H9 (cell line): ENCODE results near the gene PAK1. TPM values are rescaled to one million over a fixed set of nuclear protein-coding genes. Genes with fewer than 3 reads are reported as not detected.

Source experiments
- DNase-seq: peaks from one replicate; pipeline ENCODE4 v3.0.0-alpha.2; 2017
- H2AFZ ChIP-seq: one replicate; pipeline ENCODE4 v1.6.1; 2013; ENCODE audit warnings: mild to moderate bottlenecking, low read length, control low read depth, moderate library complexity
- H2AK5ac ChIP-seq: 2 replicates; pipeline ENCODE4 v1.6.1; 2013; ENCODE audit warnings: low read length, control low read depth, mixed read lengths; ENCODE audit not compliant: insufficient read length
- H2BK120ac ChIP-seq: one replicate; pipeline ENCODE4 v1.6.1; 2013; ENCODE audit warnings: low read depth, mild to moderate bottlenecking, low read length, control low read depth, inconsistent platforms; ENCODE audit not compliant: poor library complexity, severe bottlenecking
- H2BK12ac ChIP-seq: 2 replicates; pipeline ENCODE4 v1.6.1; 2013; ENCODE audit warnings: low read length, control low read depth, mixed read lengths, low read depth; ENCODE audit not compliant: insufficient read length
- H2BK15ac ChIP-seq: 2 replicates; pipeline ENCODE4 v1.6.1; 2013; ENCODE audit warnings: low read depth, low read length, control low read depth
- H2BK20ac ChIP-seq: one replicate; pipeline ENCODE4 v1.6.1; 2013; ENCODE audit warnings: low read depth, mild to moderate bottlenecking, low read length, control low read depth, inconsistent platforms; ENCODE audit not compliant: poor library complexity, severe bottlenecking
- H2BK5ac ChIP-seq: 2 replicates; pipeline ENCODE4 v1.6.1; 2013; ENCODE audit warnings: low read length, control low read depth, mixed read lengths; ENCODE audit not compliant: insufficient read length
- H3K14ac ChIP-seq: 2 replicates; pipeline ENCODE4 v1.6.1; 2013; ENCODE audit warnings: low read length, control low read depth; ENCODE audit not compliant: insufficient read depth
- H3K18ac ChIP-seq: 2 replicates; pipeline ENCODE4 v1.6.1; 2013; ENCODE audit warnings: low read depth, mild to moderate bottlenecking, mixed read lengths, low read length, control low read depth; ENCODE audit not compliant: insufficient read length
- H3K23ac ChIP-seq: 2 replicates; pipeline ENCODE4 v1.6.1; 2013; ENCODE audit warnings: low read length, control low read depth, mixed read lengths, low read depth; ENCODE audit not compliant: insufficient read length
- H3K23me2 ChIP-seq: 2 replicates; pipeline ENCODE4 v1.6.1; 2013; ENCODE audit warnings: low read depth, mild to moderate bottlenecking, mixed read lengths, low read length, control low read depth; ENCODE audit not compliant: insufficient read length, poor library complexity, severe bottlenecking
- H3K27ac ChIP-seq: 2 replicates; pipeline ENCODE4 v1.5.1; 2013; ENCODE audit warnings: low read length, control low read depth, mixed read lengths, low read depth; ENCODE audit not compliant: insufficient read length
- H3K27me3 ChIP-seq: 2 replicates; pipeline ENCODE4 v1.6.1; 2013; ENCODE audit warnings: low read length, control low read depth, inconsistent platforms; ENCODE audit not compliant: insufficient read depth
- H3K4ac ChIP-seq: 2 replicates; pipeline ENCODE4 v1.6.1; 2013; ENCODE audit warnings: low read depth, mild to moderate bottlenecking, control low read depth, inconsistent platforms, low read length, moderate library complexity
- H3K4me1 ChIP-seq: 2 replicates; pipeline ENCODE4 v1.6.1; 2013; ENCODE audit warnings: low read length, control low read depth, inconsistent platforms; ENCODE audit not compliant: insufficient read depth
- H3K4me2 ChIP-seq: 2 replicates; pipeline ENCODE4 v1.6.1; 2013; ENCODE audit warnings: low read length, control low read depth, mixed read lengths; ENCODE audit not compliant: insufficient read length, insufficient read depth
- H3K56ac ChIP-seq: 2 replicates; pipeline ENCODE4 v1.6.1; 2013; ENCODE audit warnings: low read depth, mild to moderate bottlenecking, mixed read lengths, low read length, control low read depth; ENCODE audit not compliant: insufficient read length
- H3K79me1 ChIP-seq: 2 replicates; pipeline ENCODE4 v1.6.1; 2013; ENCODE audit warnings: low read depth, mild to moderate bottlenecking, moderate library complexity, low read length, control low read depth, inconsistent platforms; ENCODE audit not compliant: insufficient read depth, poor library complexity, severe bottlenecking
- H3K79me2 ChIP-seq: 2 replicates; pipeline ENCODE4 v1.6.1; 2013; ENCODE audit warnings: low read length, control low read depth, inconsistent platforms; ENCODE audit not compliant: insufficient read depth
- H3K9ac ChIP-seq: 2 replicates; pipeline ENCODE4 v1.6.1; 2013; ENCODE audit warnings: low read length, control low read depth, mixed read lengths; ENCODE audit not compliant: insufficient read length; ENCODE audit errors: extremely low read depth
- H3K9me3 ChIP-seq: one replicate; pipeline ENCODE4 v1.6.1; 2013; ENCODE audit warnings: low read depth, low read length, inconsistent platforms; ENCODE audit not compliant: control insufficient read depth
- H3T11ph ChIP-seq: one replicate; pipeline ENCODE4 v1.6.1; 2013; ENCODE audit warnings: mild to moderate bottlenecking, low read length, control low read depth, inconsistent platforms
- H4K20me1 ChIP-seq: one replicate; pipeline ENCODE4 v1.6.1; 2013; ENCODE audit not compliant: control insufficient read depth, insufficient read length, insufficient read depth
- H4K5ac ChIP-seq: 2 replicates; pipeline ENCODE4 v1.6.1; 2013; ENCODE audit warnings: low read depth, mild to moderate bottlenecking, mixed read lengths, low read length, control low read depth; ENCODE audit not compliant: insufficient read length
- H4K8ac ChIP-seq: replicated peaks from 2 replicates; pipeline ENCODE4 v1.6.1; 2013; ENCODE audit warnings: low read length, control low read depth, mixed read lengths, low read depth; ENCODE audit not compliant: insufficient read length
- H4K91ac ChIP-seq: 2 replicates; pipeline ENCODE4 v1.6.1; 2013; ENCODE audit warnings: low read depth, mild to moderate bottlenecking, moderate library complexity, mixed read lengths, low read length, control low read depth; ENCODE audit not compliant: insufficient read length
- H3K27ac Mint-ChIP-seq, 3 experiments: 2 replicates in 2 of 3; 3 replicates in 1 of 3; pipeline ENCODE4 v1.8.0; 2020 to 2021; ENCODE audit warnings: mixed read lengths in 3 of 3, mild to moderate bottlenecking in 1 of 3, moderate library complexity in 1 of 3
- H3K27me3 Mint-ChIP-seq: 2 replicates; pipeline ENCODE4 v1.8.0; 2021; ENCODE audit warnings: low read depth, mild to moderate bottlenecking, moderate library complexity, mixed read lengths
- H3K36me3 Mint-ChIP-seq, 3 experiments: 2 replicates in 2 of 3; 3 replicates in 1 of 3; pipeline ENCODE4 v1.8.0; 2020 to 2021; ENCODE audit warnings: low read depth in 3 of 3, mixed read lengths in 3 of 3; ENCODE audit not compliant: insufficient read depth in 1 of 3
- H3K4me1 Mint-ChIP-seq, 2 experiments: 2 replicates each; pipeline ENCODE4 v1.8.0; 2020; ENCODE audit warnings: mixed read lengths in 2 of 2
- H3K4me3 Mint-ChIP-seq, 2 experiments: 2 replicates in 1 of 2; 3 replicates in 1 of 2; pipeline ENCODE4 v1.8.0; 2020 to 2021; ENCODE audit warnings: mild to moderate bottlenecking in 2 of 2, mixed read lengths in 2 of 2, moderate library complexity in 1 of 2
- H3K9me3 Mint-ChIP-seq, 2 experiments: 2 replicates in 1 of 2; 3 replicates in 1 of 2; pipeline ENCODE4 v1.8.0; 2020; ENCODE audit warnings: mild to moderate bottlenecking in 2 of 2, mixed read lengths in 2 of 2, moderate library complexity in 1 of 2
- CTCF ChIP-seq: fragments of 200-600 bp; sonication (generic); conservative IDR thresholded peaks from 3 replicates; pipeline ENCODE4 v1.8.0; 2021; ENCODE audit warnings: antibody characterized with exemption, mild to moderate bottlenecking
- WGBS: extraction: QIAGEN DNeasy Blood & Tissue Kit; methylation state at CpG from one replicate; pipeline ENCODE4 v1.1.7; 2013; ENCODE audit warnings: missing lambda C conversion rate, low lambda C conversion rate, mixed read lengths; ENCODE audit not compliant: insufficient read length; ENCODE audit errors: extremely low coverage; 5-methylcytosine and 5-hydroxymethylcytosine counted together
- total RNA-seq: library from RNA; stranded (reverse); gene quantifications from 2 replicates; pipeline ENCODE4 v1.2.1, GENCODE V29; 2021

Gene PAK1
- total RNA-seq, 1 experiment from 2014 or later: 122 TPM

- no peaks in the 10 kb centered on the region for H3K27me3 ChIP-seq
- no peak overlapping the region for H3K4me2 ChIP-seq
- no peak overlapping the region for H2AFZ ChIP-seq
- no peak for TF ChIP-seq CTCF
- H3K14ac ChIP-seq: no peak overlapping the region
- no peak overlapping the region for H3K23ac ChIP-seq
- no peak overlapping the region for H3K4ac ChIP-seq
- no peak overlapping the region for H2BK5ac ChIP-seq
- no peak overlapping the region for H2BK120ac ChIP-seq
- Mint-ChIP-seq H3K4me3 (no peak overlapping the region), H3K36me3 (no peaks in the 10 kb centered on the region; a peak in 1 of 7 replicates), H3K27ac (no peak overlapping the region), H3K9me3 (no peaks in the 10 kb centered on the region), H3K27me3 (no peaks in the 10 kb centered on the region), H3K4me1 (peaks cover 6% of the 10 kb centered on the region in 2 experiments; a peak in 2 of 4 replicates)
- no peaks in the 10 kb centered on the region for H3K79me2 ChIP-seq
- no peak overlapping the region for H3K27ac ChIP-seq
- H2BK12ac ChIP-seq: no peak overlapping the region
- no peak overlapping the region for H4K5ac ChIP-seq
- no peak for DNase-seq
- no peak overlapping the region for H4K8ac ChIP-seq
- no peak overlapping the region for H2BK20ac ChIP-seq
- no peaks in the 10 kb centered on the region for H3K9me3 ChIP-seq
- no peaks in the 10 kb centered on the region for H3K79me1 ChIP-seq
- H2BK15ac ChIP-seq: no peak overlapping the region
- H3K18ac ChIP-seq: no peak overlapping the region
- no peak overlapping the region for H3K56ac ChIP-seq
- no peaks in the 10 kb centered on the region for H3K4me1 ChIP-seq
- no peak overlapping the region for H4K91ac ChIP-seq
- H4K20me1 ChIP-seq: no peaks in the 10 kb centered on the region
- no CpG with 5 or more reads among the region's 3 CpGs for WGBS
- H3K23me2 ChIP-seq: no peaks in the 10 kb centered on the region
- no peak overlapping the region for H2AK5ac ChIP-seq
- H3K9ac ChIP-seq: no peak overlapping the region
- no peak overlapping the region for H3T11ph ChIP-seq
These were observed 29.1 kb upstream of the PAK1 start for GRCh38 chr11:77503006-77503405.
